Aorta (tissue), 5 donors: ENCODE results near the gene RANBP17. TPM values are rescaled to one million over a fixed set of nuclear protein-coding genes. Genes with fewer than 3 reads are reported as not detected.
"Not testable (repeated sequence)": the region's sequence is repeated elsewhere in the genome, so short reads cannot be mapped to it uniquely, and the experiment has no call there.

ENCODE experiments used
- ATAC-seq: fragments of 200-7000 bp; cut with Tn5 transposase; one replicate; pipeline ENCODE4 v1.9.1; 2022; ENCODE audit warnings: moderate library complexity; ENCODE audit not compliant: low FRiP score
- DNase-seq, 2 donors: peaks; one replicate each; pipeline ENCODE4 v3.0.0-alpha.2; 2020
- H3K27ac ChIP-seq, 2 donors: one replicate each; pipeline ENCODE4 v1.5.1; 2013; ENCODE audit warnings: low read length in 2 of 2, mild to moderate bottlenecking in 2 of 2, moderate library complexity in 2 of 2, control low read depth in 1 of 2, inconsistent platforms in 1 of 2, low read depth in 1 of 2
- H3K27me3 ChIP-seq, 2 donors: one replicate each; pipeline ENCODE4 v1.6.1; 2013; ENCODE audit warnings: control low read depth in 1 of 2, low read length in 1 of 2, mild to moderate bottlenecking in 1 of 2, moderate library complexity in 1 of 2; ENCODE audit not compliant: insufficient read depth in 2 of 2, control insufficient read depth in 1 of 2
- H3K36me3 ChIP-seq, 2 donors: one replicate each; pipeline ENCODE4 v1.6.1; 2013; ENCODE audit warnings: control low read depth in 1 of 2, low read length in 1 of 2, mild to moderate bottlenecking in 1 of 2; ENCODE audit not compliant: insufficient read depth in 2 of 2, control insufficient read depth in 1 of 2
- H3K4me1 ChIP-seq, 2 donors: one replicate each; pipeline ENCODE4 v1.6.1; 2013; ENCODE audit warnings: low read length in 2 of 2, control low read depth in 1 of 2, mild to moderate bottlenecking in 1 of 2, moderate library complexity in 1 of 2; ENCODE audit not compliant: insufficient read depth in 2 of 2, control insufficient read depth in 1 of 2
- H3K4me3 ChIP-seq, 2 donors: one replicate each; pipeline ENCODE4 v1.5.1; 2013; ENCODE audit warnings: low read length in 2 of 2, control low read depth in 1 of 2, mild to moderate bottlenecking in 1 of 2
- H3K9me3 ChIP-seq: one replicate; pipeline ENCODE4 v1.6.1; 2013; ENCODE audit warnings: mild to moderate bottlenecking, low read length; ENCODE audit not compliant: control insufficient read depth
- WGBS, 2 donors: extraction: QIAGEN DNeasy Blood & Tissue Kit; methylation state at CpG; one replicate each; pipeline ENCODE4 v1.1.7; 2013; 5-methylcytosine and 5-hydroxymethylcytosine counted together
- intact Hi-C, 2 donors: fragments of 100-400 bp; cut with DNase I; formaldehyde crosslinking; loops; one replicate each; pipeline versions ENCODE4 v1.14.2 to v1.15.0; 2022
- polyA plus RNA-seq, 2 donors: library from polyadenylated mRNA; stranded (reverse); fragments of 200-250 nt; gene quantifications; one replicate each; pipeline ENCODE4 v1.2.3, GENCODE V29; 2013
- total RNA-seq, 2 donors: library from RNA; stranded (reverse); fragmentation: NEBNext Ultra II Directional; extraction: Animal tissue kit (Norgen Biotek cat#: 25700); gene quantifications; one replicate each; pipeline ENCODE4 v1.2.1, GENCODE V29; 2021
- donor health status: healthy with polysubstance abuse.
- donor health status: Bipolar disorder and iron deficiency.
- donor health status: DM: no; HTN: no; CAD: no.
- donor health status: DM: no; HTN: no; CAD: no.
- donor health status: DM: yes; HTN: yes; CAD: no.

Gene RANBP17
- total and polyA plus RNA-seq, 4 donors = 1.3 to 13.6 (median 7.5) TPM

DNA sequence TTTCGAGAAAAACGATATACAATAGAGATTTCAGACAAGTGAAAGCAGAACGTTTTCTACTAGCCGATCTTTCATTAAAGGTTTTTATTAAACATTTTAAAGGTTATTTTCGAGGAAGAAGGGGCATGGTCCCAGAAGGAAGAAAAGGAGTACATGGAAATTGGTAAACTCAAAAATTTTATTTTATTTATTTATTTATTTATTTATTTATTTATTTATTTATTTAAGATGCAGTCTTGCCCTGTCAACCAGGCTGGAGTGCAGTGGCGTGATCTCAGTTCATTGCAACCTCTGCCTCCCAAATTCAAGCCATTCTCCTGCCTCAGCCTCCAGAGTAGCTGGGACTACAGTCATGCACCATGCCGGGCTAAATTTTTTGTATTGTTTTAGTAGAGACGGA lies 77.4 kb downstream of the RANBP17 start:
- H3K27ac ChIP-seq = no peak overlapping the region
- H3K36me3 ChIP-seq = no peaks in the 10 kb centered on the region
- H3K4me1 ChIP-seq = no peaks in the 10 kb centered on the region
- no peak for ATAC-seq
- intact Hi-C loops = no loop called here
- H3K9me3 ChIP-seq = no peaks in the 10 kb centered on the region
- no peak for DNase-seq
- WGBS, 2 donors = 72 to 88% methylated on average over 8 of the region's 8 CpGs
- no peak overlapping the region for H3K4me3 ChIP-seq
- no peaks in the 10 kb centered on the region for H3K27me3 ChIP-seq

DNA sequence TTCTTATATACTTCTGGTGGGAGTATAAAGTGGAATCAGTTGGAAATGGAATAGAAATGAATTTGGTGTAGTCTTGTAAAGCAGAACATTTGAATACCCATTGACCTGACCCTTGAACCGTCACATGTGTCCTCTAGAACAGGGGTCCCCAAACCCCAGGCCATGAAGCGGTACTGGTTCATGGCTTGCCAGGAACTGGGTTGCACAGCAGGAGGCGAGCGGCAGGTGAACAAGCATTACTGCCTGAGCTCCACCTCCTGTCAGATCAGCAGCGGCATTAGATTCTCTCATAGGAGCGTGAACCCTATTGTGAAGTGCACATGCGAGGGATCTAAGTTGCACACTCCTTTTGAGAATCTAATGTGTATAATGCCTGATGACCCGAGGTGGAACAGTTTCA lies 80.0 kb downstream of the RANBP17 start:
- ATAC-seq (no peak), DNase-seq (peak in 1 of 2 donors; percentile 63)
- no peaks in the 10 kb centered on the region for H3K9me3 ChIP-seq
- intact Hi-C loops = no loop called here
- no peaks in the 10 kb centered on the region for H3K4me1 ChIP-seq
- no peak overlapping the region for H3K27ac ChIP-seq
- H3K36me3 ChIP-seq = no peaks in the 10 kb centered on the region
- no peaks in the 10 kb centered on the region for H3K27me3 ChIP-seq
- WGBS, 2 donors = 94 to 97% methylated on average over 8 of the region's 8 CpGs
- no peak overlapping the region for H3K4me3 ChIP-seq

DNA sequence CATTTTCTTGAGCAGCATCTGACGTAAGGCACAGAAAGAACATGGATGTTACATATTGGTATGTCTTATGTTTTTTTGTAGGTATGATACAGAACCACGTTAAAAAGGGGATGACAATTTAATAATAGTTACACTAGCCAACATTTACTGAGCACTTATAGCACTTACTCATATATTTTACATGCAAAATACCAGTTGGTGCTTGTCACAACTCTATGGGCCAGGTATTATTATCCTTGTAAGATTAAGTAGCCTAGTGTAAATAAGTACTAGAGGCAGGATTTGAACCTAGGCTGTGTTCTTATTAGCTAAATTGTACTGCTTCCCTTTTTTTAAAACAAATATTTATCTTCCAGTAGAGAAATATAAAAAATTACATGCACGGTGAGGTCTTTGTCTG lies 83.5 kb downstream of the RANBP17 start:
- intact Hi-C loops = no loop called here
- no peaks in the 10 kb centered on the region for H3K4me1 ChIP-seq
- no peaks in the 10 kb centered on the region for H3K36me3 ChIP-seq
- no peak overlapping the region for H3K27ac ChIP-seq
- 75 to 87% methylated on average over 3 of the region's 3 CpGs for whole genome bisulfite sequencing, 2 donors
- H3K27me3 ChIP-seq = no peaks in the 10 kb centered on the region
- ATAC-seq (no peak), DNase-seq (no peak)
- H3K4me3 ChIP-seq = no peak overlapping the region
- H3K9me3 ChIP-seq = no peaks in the 10 kb centered on the region

DNA sequence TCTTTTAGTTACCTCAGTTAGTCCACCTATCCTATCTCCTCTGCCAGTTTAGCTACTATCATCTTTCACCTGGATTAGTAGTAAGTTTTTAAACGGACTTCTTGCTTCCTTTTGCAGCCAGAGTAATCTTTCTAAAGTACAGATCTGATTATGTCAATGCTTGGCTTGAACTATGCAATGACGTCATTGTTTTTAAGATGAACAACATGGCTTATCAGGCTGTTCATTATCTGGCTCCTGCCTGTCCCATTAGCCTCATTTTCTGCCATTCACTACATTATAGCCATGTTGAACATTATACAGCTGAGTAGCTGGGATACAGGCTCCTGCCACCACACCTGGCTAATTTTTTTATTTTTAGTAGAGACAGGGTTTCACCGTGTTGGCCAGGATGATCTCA lies 98.7 kb downstream of the RANBP17 start:
- no peak for ATAC-seq
- no peak for DNase-seq
- no peaks in the 10 kb centered on the region for H3K4me1 ChIP-seq
- no peak overlapping the region for H3K27ac ChIP-seq
- peaks cover 0 to 2% of the 10 kb centered on the region in 2 donors for H3K36me3 ChIP-seq
- peaks cover 2% of the 10 kb centered on the region for H3K9me3 ChIP-seq
- H3K4me3 ChIP-seq = no peak overlapping the region
- H3K27me3 ChIP-seq = no peaks in the 10 kb centered on the region
- 21 to 35% methylated on average over 3 of the region's 3 CpGs for WGBS, 2 donors
- intact Hi-C loops = no loop called here

DNA sequence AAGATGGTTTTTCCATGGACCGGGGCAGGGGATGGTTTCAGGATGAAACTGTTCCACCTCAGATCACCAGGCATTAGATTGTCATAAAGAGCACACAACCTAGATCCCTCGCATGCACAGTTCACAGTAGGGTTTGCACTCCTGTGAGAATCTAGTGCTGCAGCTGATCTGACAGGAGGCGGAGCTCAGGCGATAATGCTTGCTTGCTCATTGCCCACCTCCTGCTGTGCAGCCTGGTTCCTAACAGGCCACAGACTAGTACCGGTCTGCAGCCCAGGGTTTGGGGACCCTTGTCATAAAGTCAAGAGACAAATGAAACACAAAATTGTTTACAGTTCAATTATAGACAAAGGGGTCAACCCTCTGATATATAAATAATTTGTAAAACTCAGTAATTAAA lies 101.7 kb downstream of the RANBP17 start:
- H3K4me1 ChIP-seq = no peaks in the 10 kb centered on the region
- no peaks in the 10 kb centered on the region for H3K27me3 ChIP-seq
- DNase-seq (no peak), ATAC-seq (no peak)
- H3K4me3 ChIP-seq = no peak overlapping the region
- H3K36me3 ChIP-seq = peaks cover 0 to 2% of the 10 kb centered on the region in 2 donors
- no peak overlapping the region for H3K27ac ChIP-seq
- WGBS, 2 donors = 74 to 87% methylated on average over 5 of the region's 5 CpGs
- intact Hi-C loops = no loop called here
- H3K9me3 ChIP-seq = peaks cover 2% of the 10 kb centered on the region

DNA sequence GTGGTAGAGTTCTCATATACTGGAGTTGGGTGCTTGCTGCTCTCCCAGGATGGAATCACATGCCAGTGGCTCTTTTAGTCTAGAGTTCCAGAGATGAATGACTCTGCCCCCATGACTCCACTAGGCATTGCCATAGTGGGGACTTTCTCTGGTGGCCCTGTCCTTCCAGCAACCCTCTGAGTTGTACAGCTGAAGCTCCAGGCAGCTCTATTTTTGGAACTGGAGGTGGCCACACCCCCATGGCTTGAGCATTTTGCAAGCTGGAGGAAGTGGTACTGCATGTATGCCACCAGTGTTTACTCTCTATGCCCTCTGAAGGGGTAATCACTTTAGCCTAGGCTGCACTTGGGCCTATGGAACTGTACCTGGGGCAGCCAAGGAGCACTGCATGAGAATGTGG lies 112.6 kb downstream of the RANBP17 start:
- Histone ChIP-seq H3K9me3 (no peaks in the 10 kb centered on the region), H3K36me3 (no peaks in the 10 kb centered on the region), H3K27me3 (no peaks in the 10 kb centered on the region), H3K4me1 (no peaks in the 10 kb centered on the region), H3K27ac (no peak overlapping the region), H3K4me3 (no peak overlapping the region)
- intact Hi-C loops = no loop called here
- no peak for ATAC-seq
- no peak for DNase-seq

DNA sequence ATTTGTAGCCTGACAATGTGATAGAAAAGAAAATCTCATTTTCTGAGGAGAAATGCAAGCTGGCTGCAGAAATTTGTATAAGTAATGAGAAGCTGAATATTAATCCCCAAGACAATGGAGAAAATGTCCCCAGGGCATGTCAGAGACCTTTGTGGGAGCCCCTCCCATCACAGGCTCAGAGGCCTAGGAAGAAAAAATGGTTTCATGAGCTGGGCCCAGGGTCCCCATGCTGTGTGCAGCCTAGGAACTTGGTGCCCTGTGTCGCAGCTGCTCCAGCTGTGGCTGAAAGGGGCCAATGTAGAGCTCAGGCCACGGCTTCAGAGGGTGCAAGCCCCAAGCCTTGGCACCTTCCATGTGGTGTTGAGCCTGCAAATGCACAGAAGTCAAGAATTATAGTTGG lies 118.4 kb downstream of the RANBP17 start:
- 96 to 98% methylated on average over 2 of the region's 2 CpGs for WGBS, 2 donors
- H3K27me3 ChIP-seq, H3K9me3 ChIP-seq, H3K36me3 ChIP-seq, intact Hi-C loops, H3K4me3 ChIP-seq, H3K27ac ChIP-seq, H3K4me1 ChIP-seq, ATAC-seq, DNase-seq: not testable (repeated sequence)

DNA sequence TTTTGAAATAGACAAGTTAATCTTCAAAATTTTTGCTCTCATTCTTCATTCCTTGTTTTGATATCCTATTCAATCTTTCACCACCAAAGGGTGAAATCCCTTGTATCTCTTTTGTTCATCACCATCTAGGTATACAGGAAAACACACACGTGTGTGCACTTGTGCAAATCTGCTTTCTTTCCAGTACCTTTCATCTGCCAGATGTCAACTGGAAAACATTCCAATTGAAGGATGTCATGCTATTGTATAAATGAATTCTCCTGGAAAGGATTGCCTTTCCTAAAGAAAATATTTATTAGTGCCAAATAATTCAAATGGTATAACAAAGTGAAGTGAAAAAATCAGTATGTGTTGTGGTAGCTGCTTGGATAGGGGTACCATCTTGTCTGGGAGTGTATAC lies 123.7 kb downstream of the RANBP17 start:
- 19 to 35% methylated on average over 1 of the region's 1 CpG for WGBS, 2 donors
- H3K27ac ChIP-seq = no peak overlapping the region
- no peak for ATAC-seq
- H3K27me3 ChIP-seq = no peaks in the 10 kb centered on the region
- no peaks in the 10 kb centered on the region for H3K4me1 ChIP-seq
- intact Hi-C loops = no loop called here
- no peaks in the 10 kb centered on the region for H3K9me3 ChIP-seq
- no peaks in the 10 kb centered on the region for H3K36me3 ChIP-seq
- DNase-seq = no peak
- no peak overlapping the region for H3K4me3 ChIP-seq

DNA sequence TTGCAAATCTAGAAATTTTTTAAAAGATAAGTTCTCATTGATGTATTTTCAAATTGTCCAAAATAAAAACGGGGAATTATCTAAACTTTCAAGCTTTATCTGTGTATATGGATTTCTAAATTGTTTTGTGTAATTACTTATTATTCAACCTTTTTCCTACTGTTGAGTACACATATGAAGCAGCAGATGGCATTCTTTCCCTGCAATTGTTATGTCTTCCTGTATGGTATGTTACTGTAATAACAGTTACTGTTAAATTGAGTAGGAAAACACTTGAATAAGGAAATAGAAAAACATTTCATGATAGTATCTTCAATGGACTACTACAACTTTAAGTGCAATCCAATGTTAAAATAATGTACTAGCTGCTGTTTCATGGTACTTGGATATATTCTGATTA lies 124.8 kb downstream of the RANBP17 start:
- Histone ChIP-seq H3K27me3 (no peaks in the 10 kb centered on the region), H3K9me3 (no peaks in the 10 kb centered on the region), H3K36me3 (no peaks in the 10 kb centered on the region), H3K4me1 (no peaks in the 10 kb centered on the region), H3K4me3 (no peak overlapping the region), H3K27ac (no peak overlapping the region)
- ATAC-seq = no peak
- 0 to 47% methylated on average over 1 of the region's 1 CpG for WGBS, 2 donors
- DNase-seq = no peak
- intact Hi-C loops = no loop called here
